Measurements from ENCODE around the gene CAMK2N1.

DNA sequence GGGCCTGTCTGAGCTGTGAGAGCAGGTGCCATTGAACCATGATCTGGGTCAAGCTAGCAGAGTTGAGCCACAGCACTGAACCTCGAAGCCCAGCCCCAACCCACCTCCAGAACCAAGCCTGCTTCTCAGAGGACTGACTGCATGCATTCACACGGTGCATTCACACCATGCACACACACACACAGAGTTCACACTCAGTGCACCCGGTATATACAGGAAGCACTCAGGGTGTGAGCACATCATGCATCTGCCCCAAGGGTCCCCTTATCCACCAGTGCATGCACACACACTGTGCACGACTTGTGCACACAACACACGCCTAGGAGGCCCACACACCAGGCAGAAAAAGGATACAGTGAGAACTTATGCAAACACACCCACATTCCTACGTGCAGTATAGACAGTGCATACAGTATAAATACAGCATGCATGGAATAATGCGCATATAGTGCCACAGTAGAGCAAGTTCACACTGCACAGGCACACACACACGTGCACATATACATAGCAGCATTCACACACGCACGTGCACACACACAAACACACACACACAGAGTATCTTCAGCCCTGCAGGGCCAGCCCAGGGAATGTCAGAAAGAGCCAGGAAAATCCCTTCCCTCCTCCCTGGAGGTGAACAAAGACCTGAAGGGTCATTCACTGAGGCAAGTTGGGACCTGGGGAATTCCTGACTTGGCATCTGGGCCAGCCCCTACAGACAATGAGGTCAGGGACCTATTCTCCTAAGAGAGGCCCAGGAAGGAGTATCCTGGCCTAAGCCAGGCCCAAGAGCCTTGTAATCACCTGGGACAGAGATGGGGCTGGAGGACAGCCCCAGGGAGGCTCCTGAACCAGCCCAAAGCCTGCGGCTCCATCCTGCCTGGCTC is 42.1 kb downstream of the CAMK2N1 start:
- TF ChIP-seq, protein P1, sequence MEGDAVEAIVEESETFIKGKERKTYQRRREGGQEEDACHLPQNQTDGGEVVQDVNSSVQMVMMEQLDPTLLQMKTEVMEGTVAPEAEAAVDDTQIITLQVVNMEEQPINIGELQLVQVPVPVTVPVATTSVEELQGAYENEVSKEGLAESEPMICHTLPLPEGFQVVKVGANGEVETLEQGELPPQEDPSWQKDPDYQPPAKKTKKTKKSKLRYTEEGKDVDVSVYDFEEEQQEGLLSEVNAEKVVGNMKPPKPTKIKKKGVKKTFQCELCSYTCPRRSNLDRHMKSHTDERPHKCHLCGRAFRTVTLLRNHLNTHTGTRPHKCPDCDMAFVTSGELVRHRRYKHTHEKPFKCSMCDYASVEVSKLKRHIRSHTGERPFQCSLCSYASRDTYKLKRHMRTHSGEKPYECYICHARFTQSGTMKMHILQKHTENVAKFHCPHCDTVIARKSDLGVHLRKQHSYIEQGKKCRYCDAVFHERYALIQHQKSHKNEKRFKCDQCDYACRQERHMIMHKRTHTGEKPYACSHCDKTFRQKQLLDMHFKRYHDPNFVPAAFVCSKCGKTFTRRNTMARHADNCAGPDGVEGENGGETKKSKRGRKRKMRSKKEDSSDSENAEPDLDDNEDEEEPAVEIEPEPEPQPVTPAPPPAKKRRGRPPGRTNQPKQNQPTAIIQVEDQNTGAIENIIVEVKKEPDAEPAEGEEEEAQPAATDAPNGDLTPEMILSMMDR (IDR thresholded peaks at IDR 0.05; ENCODE audit: poor library complexity): no peak
- TF ChIP-seq EZH2 (IDR thresholded peaks at IDR 0.05; ENCODE audit: borderline replicate concordance) (no peak), EZH2phosphoT487 (IDR thresholded peaks at IDR 0.05; ENCODE audit: low read depth, severe bottlenecking, unreplicated experiment) (no peak)
